NCI-H2171 treated with DMSO at 0.1 percent for 48 hours (cell line): Measurements from ENCODE around the gene SLC10A6.
"Not testable (repeated sequence)": the region's sequence is repeated elsewhere in the genome, so short reads cannot be mapped to it uniquely, and the experiment has no call there.

Experiments used
- DNase-seq: peaks from one replicate; lab custom pipeline; 2025; lab: John Stamatoyannopoulos, UW

SLC10A6 gene

GRCh38 chr4:86848732-86849619 is at the start of gene SLC10A6:
TSS of gene SLC10A6 (minus strand) at chr4:86849384. CDS start at chr4:86849115, 269 bp downstream.
- DNase-seq = no peak

- DNase-seq = no peak
Observed at GRCh38 chr4:86898562-86898961, 49.4 kb upstream of the SLC10A6 start.

- no peak for DNase-seq
Observed at GRCh38 chr4:86896596-86896995, 47.4 kb upstream of the SLC10A6 start.

- DNase-seq = peak; percentile 62
Observed at GRCh38 chr4:86895692-86896488, 46.7 kb upstream of the SLC10A6 start.

- no peak for DNase-seq
Observed at GRCh38 chr4:86894455-86894854, 45.3 kb upstream of the SLC10A6 start.

GRCh38 chr4:86893136-86893535 is 44.0 kb upstream of the SLC10A6 start:
- DNase-seq = no peak

- DNase-seq = peak; percentile 63
Observed at GRCh38 chr4:86892636-86892960, 43.4 kb upstream of the SLC10A6 start.

- peak; percentile 68 for DNase-seq
Observed at GRCh38 chr4:86891762-86892635, 42.8 kb upstream of the SLC10A6 start, which contains the start of gene C4orf36. TSS of gene C4orf36 (minus strand) at chr4:86892422. CDS start at chr4:86891520, 902 bp downstream.

GRCh38 chr4:86890790-86891189 is 41.6 kb upstream of the SLC10A6 start:
- peak; percentile 2 for DNase-seq

GRCh38 chr4:86879641-86880040 is 30.5 kb upstream of the SLC10A6 start:
- DNase-seq = no peak

GRCh38 chr4:86878640-86879039 is 29.5 kb upstream of the SLC10A6 start:
- DNase-seq = no peak

GRCh38 chr4:86876894-86877685 is 27.9 kb upstream of the SLC10A6 start:
- no peak for DNase-seq

- not testable (repeated sequence) for DNase-seq
Observed at GRCh38 chr4:86875436-86875835, 26.3 kb upstream of the SLC10A6 start.

- DNase-seq = no peak
Observed at GRCh38 chr4:86872135-86872534, 23.0 kb upstream of the SLC10A6 start.

GRCh38 chr4:86870442-86871069 is 21.4 kb upstream of the SLC10A6 start:
- DNase-seq = no peak

GRCh38 chr4:86857341-86858052 is 8.3 kb upstream of the SLC10A6 start:
- no peak for DNase-seq

GRCh38 chr4:86856896-86857295 is 7.7 kb upstream of the SLC10A6 start:
- no peak for DNase-seq

GRCh38 chr4:86855572-86855971 is 6.4 kb upstream of the SLC10A6 start:
- DNase-seq = no peak

- no peak for DNase-seq
Observed at GRCh38 chr4:86853209-86853608, 4.0 kb upstream of the SLC10A6 start.

- DNase-seq = no peak
Observed at GRCh38 chr4:86848136-86848535, 1.0 kb downstream of the SLC10A6 start.
